Lower leg skin (tissue), 3 donors: ENCODE results near the gene NCAM2.

Source experiments
- CTCF ChIP-seq, 3 donors: fragments of 450-650 bp; IDR thresholded peaks; one replicate each; pipeline ENCODE4 v1.5.1; 2016; ENCODE audit warnings: antibody characterized with exemption in 3 of 3, mild to moderate bottlenecking in 3 of 3, moderate library complexity in 2 of 3
- POLR2A ChIP-seq, 2 donors: fragments of 450-650 bp; IDR thresholded peaks; one replicate each; pipeline ENCODE4 v1.6.1; 2016 to 2017; ENCODE audit warnings: antibody characterized with exemption in 2 of 2, mild to moderate bottlenecking in 1 of 2, moderate library complexity in 1 of 2

GRCh38 chr21:21051109-21052055 is 53.2 kb downstream of the NCAM2 start:
- TF ChIP-seq POLR2A (IDR thresholded peaks at IDR 0.05) (no peak), CTCF (IDR thresholded peaks at IDR 0.05) (no peak)
